Fibroblast of skin of scalp (primary cell): Measurements from ENCODE around the gene CEP104.

Experiments
- DNase-seq: peaks from one replicate; pipeline ENCODE4 v3.0.0-alpha.2; 2013

The CEP104 gene

DNA sequence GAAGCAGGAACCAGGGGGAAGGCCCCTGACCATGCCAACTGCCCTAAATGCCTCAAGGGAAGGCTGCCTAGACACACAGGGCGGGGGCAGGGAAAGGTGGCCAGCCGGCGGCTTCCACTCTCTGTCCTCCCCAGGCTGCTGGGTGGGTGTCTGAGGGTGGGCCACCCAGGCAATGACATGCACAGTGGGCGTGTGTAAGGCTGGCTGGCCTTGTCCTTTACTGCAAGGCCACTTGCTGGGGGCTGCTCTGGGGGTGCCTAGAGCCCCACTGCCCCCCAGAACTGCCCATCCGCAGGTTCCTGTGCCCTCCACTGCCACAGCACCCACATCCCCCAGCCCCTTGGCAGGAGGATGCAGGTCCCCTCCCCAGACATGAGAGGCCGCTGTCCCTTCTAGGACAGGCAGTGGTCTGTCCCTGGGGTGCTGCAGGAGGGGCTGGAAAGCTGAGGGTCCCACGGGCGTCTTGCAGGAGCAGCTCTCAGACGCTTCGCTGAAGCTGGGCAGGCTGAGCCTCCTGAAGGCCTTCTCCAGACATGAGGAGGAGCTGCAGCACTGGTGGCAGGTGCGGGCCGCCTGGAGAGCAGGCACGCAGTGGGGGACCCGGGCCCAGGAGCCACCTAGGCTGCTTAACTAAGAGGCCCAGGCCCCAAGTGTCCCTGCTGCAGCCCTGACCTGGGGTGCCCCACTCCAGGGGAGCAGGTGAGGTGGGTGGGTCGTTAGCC is 94.7 kb downstream of the CEP104 start:
- DNase-seq = no peak
